HEK293 (cell line): ENCODE results near the gene RLN1.

Source experiments
- YY1 ChIP-seq: fragments of 450-650 bp; formaldehyde crosslinking; IDR thresholded peaks from 2 replicates; pipeline ENCODE4 v1.5.1; 2018; ENCODE audit warnings: missing biosample characterization, missing genetic modification characterization
- ZBTB7A ChIP-seq: fragments of 450-650 bp; formaldehyde crosslinking; IDR thresholded peaks from 2 replicates; pipeline ENCODE4 v1.5.1; 2016; ENCODE audit warnings: low read depth, missing biosample characterization, missing genetic modification characterization
- ZNF10 ChIP-seq: fragments of 450-650 bp; formaldehyde crosslinking; IDR thresholded peaks from 2 replicates; pipeline ENCODE4 v1.5.1; 2017; ENCODE audit warnings: missing biosample characterization, missing genetic modification characterization
- ZNF23 ChIP-seq: fragments of 450-650 bp; formaldehyde crosslinking; IDR thresholded peaks from 2 replicates; pipeline ENCODE4 v1.5.1; 2016; ENCODE audit warnings: missing biosample characterization, missing genetic modification characterization, borderline replicate concordance
- ZNF449 ChIP-seq: fragments of 450-650 bp; formaldehyde crosslinking; IDR thresholded peaks from 2 replicates; pipeline ENCODE4 v1.5.1; 2017; ENCODE audit warnings: missing biosample characterization, mild to moderate bottlenecking, missing genetic modification characterization, moderate library complexity

- no peak for TF ChIP-seq ZNF449 (tag by site-specific recombination)
- TF ChIP-seq YY1 = no peak
- no peak for TF ChIP-seq ZNF23 (tag by site-specific recombination)
- TF ChIP-seq ZBTB7A (tag by site-specific recombination) = no peak
- TF ChIP-seq ZNF10 = no peak
Observed at GRCh38 chr9:5382479-5382878, 42.8 kb upstream of the RLN1 start.
